HepG2 (cell line): Measurements from ENCODE around the gene BBS1. TPM values are rescaled to one million over a fixed set of nuclear protein-coding genes. Genes with fewer than 3 reads are reported as not detected.

Experiments
- AGO2 ChIP-seq: fragments of 200-400 bp; formaldehyde crosslinking; optimal IDR thresholded peaks from 2 replicates; pipeline ENCODE3; 2017; ENCODE audit warnings: mild to moderate bottlenecking, low read depth, low read length, moderate library complexity
- ARHGAP35 ChIP-seq: sonication (generic); formaldehyde crosslinking; IDR thresholded peaks from 2 replicates; pipeline ENCODE4 v1.9.0; 2022; ENCODE audit warnings: mild to moderate bottlenecking, inconsistent platforms, moderate library complexity, missing genetic modification reagents, borderline replicate concordance
- CAMTA2 ChIP-seq: sonication (generic); formaldehyde crosslinking; IDR thresholded peaks from 2 replicates; pipeline ENCODE4 v1.4.0; 2020; ENCODE audit warnings: mild to moderate bottlenecking, missing genetic modification reagents, borderline replicate concordance
- CENPT ChIP-seq: sonication (generic); formaldehyde crosslinking; IDR thresholded peaks from 2 replicates; pipeline ENCODE4 v1.8.0; 2022; ENCODE audit warnings: low read depth, mild to moderate bottlenecking, moderate library complexity, missing genetic modification reagents
- ELF1 ChIP-seq: sonication (generic); formaldehyde crosslinking; IDR thresholded peaks from 2 replicates; pipeline ENCODE4 v1.4.0; 2020; ENCODE audit warnings: missing genetic modification reagents
- FIP1L1 ChIP-seq: fragments of 200-400 bp; formaldehyde crosslinking; IDR thresholded peaks from 2 replicates; pipeline ENCODE4 v1.6.1; 2018; ENCODE audit warnings: low read depth, mild to moderate bottlenecking, low read length, moderate library complexity, borderline replicate concordance; ENCODE audit not compliant: insufficient read depth
- FLYWCH1 ChIP-seq: sonication (generic); formaldehyde crosslinking; IDR thresholded peaks from 2 replicates; pipeline ENCODE4 v1.8.1; 2023; ENCODE audit warnings: mild to moderate bottlenecking, missing genetic modification reagents
- GLI4 ChIP-seq: sonication (generic); formaldehyde crosslinking; IDR thresholded peaks from 2 replicates; pipeline ENCODE4 v1.5.1; 2020; ENCODE audit warnings: missing genetic modification reagents, mild to moderate bottlenecking, moderate library complexity, borderline replicate concordance
- HDAC2 ChIP-seq: sonication (generic); formaldehyde crosslinking; IDR thresholded peaks from 2 replicates; pipeline ENCODE4 v1.4.0; 2020; ENCODE audit warnings: missing genetic modification reagents
- IRX3 ChIP-seq: sonication (generic); formaldehyde crosslinking; IDR thresholded peaks from 2 replicates; pipeline ENCODE4 v1.8.1; 2023; ENCODE audit warnings: mild to moderate bottlenecking, low read depth, missing genetic modification reagents, borderline replicate concordance
- KLF16 ChIP-seq, 2 experiments: sonication (generic) in 1 of 2; formaldehyde crosslinking in 1 of 2; IDR thresholded peaks; 2 replicates each; pipeline versions ENCODE4 v1.6.1 to v1.8.0; 2016 to 2023; ENCODE audit warnings: missing genetic modification reagents in 2 of 2, missing compliant biosample characterization in 1 of 2
- NR1H2 ChIP-seq: sonication (generic); formaldehyde crosslinking; IDR thresholded peaks from 2 replicates; pipeline ENCODE4 v1.8.1; 2022; ENCODE audit warnings: low read depth, missing genetic modification reagents, borderline replicate concordance
- PITX1 ChIP-seq: sonication (generic); formaldehyde crosslinking; IDR thresholded peaks from 2 replicates; pipeline ENCODE4 v1.5.1; 2020; ENCODE audit warnings: mild to moderate bottlenecking, missing genetic modification reagents
- RBAK ChIP-seq: sonication (generic); formaldehyde crosslinking; IDR thresholded peaks from 2 replicates; pipeline ENCODE4 v1.5.1; 2020; ENCODE audit warnings: mild to moderate bottlenecking, missing genetic modification reagents
- RORA ChIP-seq: sonication (generic); formaldehyde crosslinking; IDR thresholded peaks from 2 replicates; pipeline ENCODE4 v1.5.0; 2020; ENCODE audit warnings: mild to moderate bottlenecking, missing genetic modification reagents, moderate library complexity
- ZMYM2 ChIP-seq: sonication (generic); formaldehyde crosslinking; IDR thresholded peaks from 2 replicates; pipeline ENCODE4 v1.8.0; 2022; ENCODE audit warnings: mild to moderate bottlenecking, missing genetic modification reagents
- ZNF263 ChIP-seq: sonication (generic); formaldehyde crosslinking; IDR thresholded peaks from 2 replicates; pipeline ENCODE4 v1.4.0; 2020; ENCODE audit warnings: missing genetic modification reagents
- ZNF264 ChIP-seq: sonication (generic); formaldehyde crosslinking; IDR thresholded peaks from 2 replicates; pipeline ENCODE4 v1.4.0; 2020; ENCODE audit warnings: missing genetic modification reagents
- ZNF776 ChIP-seq: sonication (generic); formaldehyde crosslinking; IDR thresholded peaks from 2 replicates; pipeline ENCODE4 v1.4.0; 2020; ENCODE audit warnings: mild to moderate bottlenecking, missing genetic modification reagents
- polyA plus RNA-seq, 8 experiments: library from polyadenylated mRNA; depleted of rRNA in 3 of 8; stranded (reverse) in 7 of 8; unstranded in 1 of 8; fragments of >200 nt; fragmentation: Illumina TruSeq in 4 of 8; extraction: Trizol in 4 of 8; gene quantifications; 2 replicates each; pipeline versions ENCODE4 v1.2.1 to v1.2.3, GENCODE V29; 2011 to 2016; ENCODE audit warnings: low read depth in 4 of 8, missing spikeins in 1 of 8, mixed read lengths in 1 of 8; ENCODE audit not compliant: insufficient read depth in 1 of 8
- total RNA-seq, 5 experiments: library from RNA; depleted of rRNA; stranded (reverse); fragments of >200 nt; fragmentation: Illumina TruSeq; extraction: Trizol; gene quantifications; 2 replicates each; pipeline ENCODE4 v1.2.3, GENCODE V29; 2016; ENCODE audit warnings: low read depth in 1 of 5
- TF ChIP-seq, protein P1 (sequence below): IDR thresholded peaks from 2 replicates; pipeline ENCODE4 v1.6.1; 2012; ENCODE audit warnings: inconsistent platforms
- TF ChIP-seq, protein P2 (sequence below): sonication (generic); formaldehyde crosslinking; IDR thresholded peaks from 2 replicates; pipeline ENCODE4 v1.4.0; 2020; ENCODE audit warnings: missing genetic modification reagents
- TF ChIP-seq, protein P3 (sequence below): sonication (generic); formaldehyde crosslinking; IDR thresholded peaks from 2 replicates; pipeline ENCODE4 v1.5.0; 2020; ENCODE audit warnings: missing genetic modification reagents
- TF ChIP-seq, protein P4 (sequence below): sonication (generic); formaldehyde crosslinking; IDR thresholded peaks from 2 replicates; pipeline ENCODE4 v1.5.1; 2020; ENCODE audit warnings: missing genetic modification reagents, mild to moderate bottlenecking, borderline replicate concordance
- TF ChIP-seq, protein P5 (sequence below): sonication (generic); formaldehyde crosslinking; IDR thresholded peaks from 2 replicates; pipeline ENCODE4 v1.5.0; 2020; ENCODE audit warnings: mild to moderate bottlenecking, missing genetic modification reagents

BBS1 gene
- total and polyA plus RNA-seq, 2 of the 13 experiments (the other 11 are each of a cell fraction or from before 2014, with no cell fraction given), result 11.7 to 14.1 TPM

DNA sequence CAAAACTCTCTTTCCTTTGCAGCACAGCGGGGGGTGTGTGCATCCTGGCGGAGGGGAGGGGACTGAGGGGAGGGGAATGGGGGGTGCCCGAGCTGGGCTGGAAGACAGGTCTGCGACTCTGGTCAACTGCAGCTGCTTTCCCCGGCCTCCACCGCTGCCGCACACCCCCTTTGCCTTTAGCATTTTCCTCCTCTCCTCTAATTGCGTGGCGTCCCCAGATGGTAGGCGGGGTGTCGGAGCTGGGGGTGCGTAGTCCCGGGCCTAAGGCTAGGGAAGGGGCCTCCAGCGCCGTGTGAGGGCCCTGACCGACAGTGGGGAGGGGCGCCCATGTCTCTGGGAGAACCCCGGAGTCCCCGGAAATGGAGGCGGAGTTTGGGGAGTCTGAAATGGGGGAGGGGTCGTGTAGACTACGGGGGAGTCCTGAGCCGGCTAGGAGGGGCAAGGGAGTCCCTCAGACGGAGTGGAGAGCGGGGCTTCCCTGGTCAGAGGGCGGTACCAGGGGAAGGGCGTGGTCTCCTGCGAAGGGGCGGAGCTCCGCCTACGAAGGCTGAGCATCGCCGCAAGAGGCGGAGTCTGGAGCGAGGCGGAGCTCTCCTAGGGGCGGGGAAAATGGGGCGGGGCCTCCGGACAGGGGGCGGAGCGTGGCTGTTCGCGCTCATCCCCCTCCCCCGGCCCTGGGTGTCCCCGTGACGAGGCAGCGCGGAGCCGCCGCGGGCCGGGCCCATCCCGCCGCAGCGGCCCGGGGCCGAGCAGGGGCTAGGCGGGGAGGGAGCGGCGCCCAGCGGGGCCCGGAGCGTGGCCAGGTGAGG, 44.0 kb upstream of the BBS1 start, which contains the start of gene PELI3 (continued):
- TF ChIP-seq FIP1L1, result no peak
- TF ChIP-seq NR1H2 (CRISPR knock-in tag), result no peak
- TF ChIP-seq ELF1, result no peak
- TF ChIP-seq RORA (CRISPR knock-in tag), result no peak
- TF ChIP-seq, protein P1, sequence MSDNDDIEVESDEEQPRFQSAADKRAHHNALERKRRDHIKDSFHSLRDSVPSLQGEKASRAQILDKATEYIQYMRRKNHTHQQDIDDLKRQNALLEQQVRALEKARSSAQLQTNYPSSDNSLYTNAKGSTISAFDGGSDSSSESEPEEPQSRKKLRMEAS, result peak; percentile 46; the same call in 1 of the 2 replicates
- TF ChIP-seq RBAK (CRISPR knock-in tag), result no peak
- TF ChIP-seq PITX1 (CRISPR knock-in tag), result no peak
- no peak for TF ChIP-seq ZMYM2
- TF ChIP-seq ZNF264 (CRISPR knock-in tag), result no peak
- no peak for TF ChIP-seq GLI4 (CRISPR knock-in tag)
- TF ChIP-seq, protein P2, sequence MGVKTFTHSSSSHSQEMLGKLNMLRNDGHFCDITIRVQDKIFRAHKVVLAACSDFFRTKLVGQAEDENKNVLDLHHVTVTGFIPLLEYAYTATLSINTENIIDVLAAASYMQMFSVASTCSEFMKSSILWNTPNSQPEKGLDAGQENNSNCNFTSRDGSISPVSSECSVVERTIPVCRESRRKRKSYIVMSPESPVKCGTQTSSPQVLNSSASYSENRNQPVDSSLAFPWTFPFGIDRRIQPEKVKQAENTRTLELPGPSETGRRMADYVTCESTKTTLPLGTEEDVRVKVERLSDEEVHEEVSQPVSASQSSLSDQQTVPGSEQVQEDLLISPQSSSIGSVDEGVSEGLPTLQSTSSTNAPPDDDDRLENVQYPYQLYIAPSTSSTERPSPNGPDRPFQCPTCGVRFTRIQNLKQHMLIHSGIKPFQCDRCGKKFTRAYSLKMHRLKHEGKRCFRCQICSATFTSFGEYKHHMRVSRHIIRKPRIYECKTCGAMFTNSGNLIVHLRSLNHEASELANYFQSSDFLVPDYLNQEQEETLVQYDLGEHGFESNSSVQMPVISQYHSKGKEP (CRISPR knock-in tag), result no peak
- TF ChIP-seq, protein P3, sequence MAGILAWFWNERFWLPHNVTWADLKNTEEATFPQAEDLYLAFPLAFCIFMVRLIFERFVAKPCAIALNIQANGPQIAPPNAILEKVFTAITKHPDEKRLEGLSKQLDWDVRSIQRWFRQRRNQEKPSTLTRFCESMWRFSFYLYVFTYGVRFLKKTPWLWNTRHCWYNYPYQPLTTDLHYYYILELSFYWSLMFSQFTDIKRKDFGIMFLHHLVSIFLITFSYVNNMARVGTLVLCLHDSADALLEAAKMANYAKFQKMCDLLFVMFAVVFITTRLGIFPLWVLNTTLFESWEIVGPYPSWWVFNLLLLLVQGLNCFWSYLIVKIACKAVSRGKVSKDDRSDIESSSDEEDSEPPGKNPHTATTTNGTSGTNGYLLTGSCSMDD (CRISPR knock-in tag), result no peak
- no peak for TF ChIP-seq HDAC2 (CRISPR knock-in tag)
- no peak for TF ChIP-seq AGO2
- TF ChIP-seq CAMTA2 (CRISPR knock-in tag), result no peak
- TF ChIP-seq ZNF263, result no peak
- TF ChIP-seq, protein P4, sequence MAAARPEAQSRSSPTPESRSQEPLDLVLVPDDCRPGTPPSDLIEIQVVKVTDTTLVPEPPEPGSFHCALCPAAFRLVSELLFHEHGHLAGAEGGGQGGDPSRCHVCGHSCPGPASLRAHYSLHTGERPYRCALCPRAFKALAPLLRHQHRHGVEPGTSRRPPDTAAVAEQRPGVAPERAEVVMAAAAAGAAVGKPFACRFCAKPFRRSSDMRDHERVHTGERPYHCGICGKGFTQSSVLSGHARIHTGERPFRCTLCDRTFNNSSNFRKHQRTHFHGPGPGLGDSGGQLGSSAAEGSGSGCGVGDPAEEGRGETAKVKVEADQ, result no peak
- no peak for TF ChIP-seq CENPT (CRISPR knock-in tag)
- TF ChIP-seq KLF16 (CRISPR knock-in tag; IDR thresholded peaks at IDR 0.05), result no peak
- TF ChIP-seq, protein P5, sequence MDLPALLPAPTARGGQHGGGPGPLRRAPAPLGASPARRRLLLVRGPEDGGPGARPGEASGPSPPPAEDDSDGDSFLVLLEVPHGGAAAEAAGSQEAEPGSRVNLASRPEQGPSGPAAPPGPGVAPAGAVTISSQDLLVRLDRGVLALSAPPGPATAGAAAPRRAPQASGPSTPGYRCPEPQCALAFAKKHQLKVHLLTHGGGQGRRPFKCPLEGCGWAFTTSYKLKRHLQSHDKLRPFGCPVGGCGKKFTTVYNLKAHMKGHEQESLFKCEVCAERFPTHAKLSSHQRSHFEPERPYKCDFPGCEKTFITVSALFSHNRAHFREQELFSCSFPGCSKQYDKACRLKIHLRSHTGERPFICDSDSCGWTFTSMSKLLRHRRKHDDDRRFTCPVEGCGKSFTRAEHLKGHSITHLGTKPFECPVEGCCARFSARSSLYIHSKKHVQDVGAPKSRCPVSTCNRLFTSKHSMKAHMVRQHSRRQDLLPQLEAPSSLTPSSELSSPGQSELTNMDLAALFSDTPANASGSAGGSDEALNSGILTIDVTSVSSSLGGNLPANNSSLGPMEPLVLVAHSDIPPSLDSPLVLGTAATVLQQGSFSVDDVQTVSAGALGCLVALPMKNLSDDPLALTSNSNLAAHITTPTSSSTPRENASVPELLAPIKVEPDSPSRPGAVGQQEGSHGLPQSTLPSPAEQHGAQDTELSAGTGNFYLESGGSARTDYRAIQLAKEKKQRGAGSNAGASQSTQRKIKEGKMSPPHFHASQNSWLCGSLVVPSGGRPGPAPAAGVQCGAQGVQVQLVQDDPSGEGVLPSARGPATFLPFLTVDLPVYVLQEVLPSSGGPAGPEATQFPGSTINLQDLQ (CRISPR knock-in tag), result no peak
- TF ChIP-seq IRX3 (CRISPR knock-in tag), result no peak
- no peak for TF ChIP-seq ARHGAP35 (CRISPR knock-in tag)
- no peak for TF ChIP-seq FLYWCH1 (CRISPR knock-in tag)
- TF ChIP-seq ZNF776 (CRISPR knock-in tag), result 0 out of 2 replicates have a peak, but pooled peaks have one; percentile 35
